Stimulated activated naive CD4-positive, alpha-beta T cell (primary cell): Measurements from ENCODE around the gene SLC29A2.

Source experiments
- DNase-seq, 6 experiments: peaks; one replicate each; lab custom pipeline; 2025; lab: John Stamatoyannopoulos, UW

The SLC29A2 gene, protein sequence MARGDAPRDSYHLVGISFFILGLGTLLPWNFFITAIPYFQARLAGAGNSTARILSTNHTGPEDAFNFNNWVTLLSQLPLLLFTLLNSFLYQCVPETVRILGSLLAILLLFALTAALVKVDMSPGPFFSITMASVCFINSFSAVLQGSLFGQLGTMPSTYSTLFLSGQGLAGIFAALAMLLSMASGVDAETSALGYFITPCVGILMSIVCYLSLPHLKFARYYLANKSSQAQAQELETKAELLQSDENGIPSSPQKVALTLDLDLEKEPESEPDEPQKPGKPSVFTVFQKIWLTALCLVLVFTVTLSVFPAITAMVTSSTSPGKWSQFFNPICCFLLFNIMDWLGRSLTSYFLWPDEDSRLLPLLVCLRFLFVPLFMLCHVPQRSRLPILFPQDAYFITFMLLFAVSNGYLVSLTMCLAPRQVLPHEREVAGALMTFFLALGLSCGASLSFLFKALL

GRCh38 chr11:66371627-66372415, at the start of gene SLC29A2:
Gene SLC29A2, minus strand, starts transcription at chr11:66371760. Its CDS starts 169 bp downstream, at chr11:66371591.
- DNase-seq: peak; percentile 69 to 85 (median 80)

DNA sequence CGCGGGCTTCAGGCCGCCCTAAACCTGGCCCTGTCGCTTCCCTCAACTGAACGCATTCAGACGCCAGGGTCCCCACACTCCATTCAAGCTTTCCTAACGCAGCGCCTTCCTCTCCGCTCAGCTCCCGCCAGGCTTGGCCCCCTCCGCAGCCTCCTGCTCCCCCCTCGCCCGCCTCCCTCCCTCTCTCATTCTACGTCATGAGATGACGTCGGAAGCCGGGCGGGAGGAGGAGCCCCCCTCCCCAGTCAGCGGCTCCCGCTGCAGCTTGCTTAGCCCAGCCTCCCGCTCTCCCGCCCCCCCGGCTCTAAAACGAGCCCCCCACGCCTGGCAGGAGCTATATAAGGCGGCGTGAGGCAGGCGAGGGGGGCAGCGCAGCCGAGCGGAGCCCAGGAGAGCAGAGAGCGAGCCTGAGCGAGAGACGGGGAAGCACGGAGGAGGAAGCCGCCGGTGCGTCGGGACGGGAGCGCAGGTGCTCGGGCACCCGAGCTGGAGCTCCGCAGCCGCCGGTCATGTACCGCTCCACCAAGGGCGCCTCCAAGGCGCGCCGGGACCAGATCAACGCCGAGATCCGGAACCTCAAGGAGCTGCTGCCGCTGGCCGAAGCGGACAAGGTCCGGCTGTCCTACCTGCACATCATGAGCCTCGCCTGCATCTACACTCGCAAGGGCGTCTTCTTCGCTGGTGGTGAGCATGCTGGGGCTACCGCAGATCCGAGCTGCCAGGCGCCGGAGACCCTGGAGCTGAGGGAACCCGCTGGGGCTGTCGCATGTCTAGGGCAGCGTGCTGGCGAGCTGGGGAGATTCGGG, 49.3 kb upstream of the SLC29A2 start, which contains the start of gene NPAS4:
Gene NPAS4 (plus strand): TSS at position 365 of the 806 bp plus-strand sequence. CDS start 145 bp downstream, at position 510.
- DNase-seq: no peak

GRCh38 chr11:66419825-66420224, 48.3 kb upstream of the SLC29A2 start:
- no peak for DNase-seq

DNA sequence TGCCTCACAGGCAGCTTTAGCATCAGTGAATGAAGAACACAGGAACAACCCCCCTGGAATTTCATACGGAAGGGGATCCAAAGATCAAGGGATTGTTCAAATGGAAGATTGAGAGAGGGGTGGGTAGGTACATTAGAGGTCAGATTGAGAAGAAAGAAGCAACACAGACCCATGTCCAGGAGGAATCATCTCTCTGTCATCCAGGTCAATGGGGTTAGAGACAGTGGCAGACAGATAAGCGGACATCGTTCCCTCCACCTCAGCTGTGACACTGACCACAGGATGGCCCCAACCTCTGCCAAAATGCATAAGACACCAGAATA, 47.4 kb upstream of the SLC29A2 start:
- DNase-seq: no peak

- DNase-seq: peak in 5 of 6 experiments; percentile 27 to 43 (median 37)
Measured at GRCh38 chr11:66418168-66418985, 46.8 kb upstream of the SLC29A2 start.

- no peak for DNase-seq
Measured at GRCh38 chr11:66417000-66417399, 45.4 kb upstream of the SLC29A2 start.

- no peak for DNase-seq
Measured at GRCh38 chr11:66415423-66415822, 43.9 kb upstream of the SLC29A2 start.

DNA sequence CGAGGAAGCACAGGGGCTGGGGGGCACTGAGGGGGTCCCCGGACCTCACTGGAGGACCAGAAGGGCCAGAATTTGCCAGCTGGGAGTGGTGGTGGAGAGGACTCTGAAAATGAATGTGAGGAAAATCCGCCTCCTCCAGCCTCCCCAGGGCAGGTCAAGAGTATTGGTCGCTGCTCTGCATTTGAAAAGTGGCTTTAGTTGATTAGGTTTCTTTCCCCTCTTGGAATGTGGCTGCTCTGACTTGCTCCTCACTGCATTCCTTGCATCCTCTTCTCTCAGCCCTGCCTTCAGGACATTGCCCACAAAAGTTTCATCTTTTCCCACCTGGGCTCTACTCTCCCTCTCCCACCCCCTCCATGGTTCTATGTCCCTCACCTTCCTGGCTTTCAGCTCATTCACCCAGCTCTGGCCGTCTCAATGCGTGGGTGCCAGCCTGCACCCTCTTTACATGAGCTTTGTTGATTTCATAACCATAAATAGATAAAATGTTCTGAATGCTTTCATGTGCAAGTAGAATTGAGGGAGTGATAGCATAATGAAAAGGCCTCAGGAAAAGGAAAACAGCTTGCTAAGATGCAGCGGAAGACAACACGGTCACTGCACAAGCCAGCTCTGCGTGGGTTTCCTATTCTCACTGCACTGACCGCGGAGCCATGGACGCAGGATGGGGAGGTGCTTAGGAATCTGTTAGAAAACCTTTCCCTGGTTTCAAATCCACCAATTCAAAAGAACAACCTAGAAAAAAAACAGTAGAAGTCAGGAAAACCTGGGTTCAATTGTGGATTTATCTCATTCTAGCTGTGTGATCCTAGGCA, 42.8 kb upstream of the SLC29A2 start:
- DNase-seq: no peak

DNA sequence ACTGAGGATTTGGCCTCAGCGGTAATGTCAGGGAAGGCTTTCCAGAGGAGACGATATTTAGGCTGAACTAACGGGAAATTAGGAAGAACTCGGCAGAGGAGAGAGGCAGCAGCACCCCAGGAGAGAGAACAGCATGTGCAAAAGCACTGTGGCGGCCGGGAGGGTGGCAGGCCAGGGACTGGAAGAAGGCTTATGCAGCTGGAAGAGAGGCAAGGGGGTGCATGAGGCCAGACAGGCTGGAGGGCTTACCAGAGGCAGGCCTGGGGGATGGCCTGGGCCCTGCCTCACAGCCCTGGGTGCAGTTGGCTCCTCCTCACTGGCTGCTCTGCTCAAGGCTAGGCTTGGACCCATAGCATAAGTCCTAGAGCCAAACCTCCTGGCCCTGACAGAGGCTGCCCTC, 41.6 kb upstream of the SLC29A2 start:
- DNase-seq: peak in 3 of 6 experiments; percentile 28 to 61 (median 29)

- DNase-seq: no peak
Measured at GRCh38 chr11:66412110-66412509, 40.5 kb upstream of the SLC29A2 start.

DNA sequence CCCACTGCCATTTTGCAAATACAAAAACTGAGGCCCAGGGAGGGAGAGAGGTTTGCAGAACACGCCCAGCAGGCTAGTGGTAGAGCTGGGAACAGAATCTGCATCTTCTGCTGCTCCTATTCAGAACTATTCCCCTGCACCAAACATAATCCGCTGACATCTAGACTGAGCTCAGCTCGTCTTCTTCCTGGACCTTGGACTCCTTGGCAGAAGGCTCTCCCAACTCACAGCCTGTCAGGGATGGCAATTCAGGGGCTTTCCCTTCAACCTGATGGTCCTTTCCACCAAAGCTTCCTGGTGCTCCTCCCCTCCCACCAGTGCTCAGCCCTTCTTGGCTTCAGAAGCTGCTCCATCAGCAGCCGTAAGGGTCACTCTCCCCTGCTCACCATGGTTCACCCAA, 39.8 kb upstream of the SLC29A2 start:
- no peak for DNase-seq

GRCh38 chr11:66410191-66410590, 38.6 kb upstream of the SLC29A2 start:
- no peak for DNase-seq

DNA sequence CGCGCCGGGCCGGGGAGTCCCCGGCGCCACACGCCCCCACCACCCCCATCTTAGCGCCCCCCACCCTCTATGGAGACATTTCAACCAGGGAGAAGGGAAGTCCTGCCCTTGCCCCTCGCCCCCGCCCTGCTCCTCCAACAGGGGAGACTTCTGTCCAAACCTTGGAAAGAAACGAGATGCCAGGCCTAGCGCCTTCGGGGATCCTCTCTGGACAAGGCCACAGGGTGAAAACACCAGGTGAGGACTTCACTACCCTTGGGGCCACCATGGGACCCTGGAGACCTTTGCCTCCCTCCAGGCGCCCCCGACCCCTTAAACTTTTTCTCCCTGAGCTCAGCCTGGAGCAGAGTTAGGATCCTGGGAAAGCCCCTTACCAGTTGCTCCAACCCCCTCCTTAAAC, 37.7 kb upstream of the SLC29A2 start:
- no peak for DNase-seq

GRCh38 chr11:66408488-66409214, 37.1 kb upstream of the SLC29A2 start:
- peak; percentile 79 to 92 (median 88) for DNase-seq

GRCh38 chr11:66407651-66408050, 36.1 kb upstream of the SLC29A2 start:
- DNase-seq: no peak

- DNase-seq: no peak
Measured at GRCh38 chr11:66393954-66394353, 22.4 kb upstream of the SLC29A2 start.

DNA sequence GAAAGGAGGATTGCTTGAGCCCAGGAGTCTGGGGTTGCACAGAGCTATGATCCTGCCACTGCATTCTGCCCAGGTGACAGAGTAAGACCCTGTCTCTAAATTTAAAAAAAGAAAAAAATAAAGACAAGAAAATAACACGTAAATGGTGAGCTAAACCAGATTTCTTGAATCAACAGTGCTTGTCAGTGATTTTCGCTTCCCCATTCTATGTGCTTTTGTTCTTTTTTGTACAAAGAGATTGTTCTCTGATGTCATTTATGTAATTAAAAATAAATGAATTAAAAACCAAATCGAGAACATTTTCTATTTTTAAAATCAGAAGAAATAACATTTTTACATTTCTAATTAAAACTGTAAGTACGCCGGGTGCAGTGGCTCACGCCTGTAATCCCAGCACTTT, 19.8 kb upstream of the SLC29A2 start:
- DNase-seq: no peak

DNA sequence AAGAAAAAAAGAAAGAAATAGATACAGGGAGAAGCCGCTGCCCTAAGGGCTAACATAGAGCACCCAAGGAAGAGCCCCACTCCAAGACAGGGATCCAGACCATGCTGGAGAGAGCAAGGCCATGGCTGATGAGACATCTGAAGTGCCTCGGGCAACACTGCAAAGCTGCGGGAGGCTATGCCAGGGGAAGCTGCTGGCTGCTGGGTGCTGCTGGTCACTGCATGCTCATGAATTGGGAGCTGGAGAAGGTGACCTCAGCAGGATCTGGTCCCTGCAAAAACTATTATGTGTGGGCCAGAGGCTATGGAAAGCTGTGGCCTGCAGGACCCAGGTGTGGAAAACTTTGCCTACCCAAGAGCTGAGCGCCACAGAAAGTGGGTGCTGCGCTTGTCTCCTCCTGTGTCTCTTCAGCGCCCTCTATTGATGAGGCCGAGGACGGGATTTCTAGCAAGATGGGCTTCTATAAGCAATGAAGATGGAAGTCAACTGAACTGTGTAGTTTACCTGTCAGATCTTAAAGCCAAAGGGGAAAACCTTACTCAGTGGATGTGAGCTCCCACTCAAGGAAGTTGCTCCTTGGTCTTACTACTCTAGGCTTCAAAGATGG, 17.3 kb upstream of the SLC29A2 start:
- DNase-seq: peak; percentile 41 to 81 (median 67)
